ENCODE results near the gene TRPM5. TPM values are rescaled to one million over a fixed set of nuclear protein-coding genes. Genes with fewer than 3 reads are reported as not detected.

The TRPM5 gene
- total RNA-seq, 1 experiment from 2014 or later = not detected

- TF ChIP-seq CTCF (conservative IDR thresholded peaks at IDR 0.05; ENCODE audit: low read depth, low read length) (no peak), EZH2 (IDR thresholded peaks at IDR 0.05; ENCODE audit: borderline replicate concordance, low read depth, low read length, poor library complexity, severe bottlenecking) (no peak)
- H3K4me3 ChIP-seq (ENCODE audit: low read depth, low read length, poor library complexity, severe bottlenecking) = no peak overlapping the region
- DNase-seq (ENCODE audit: low spot score) = no peak
- ChIA-PET POLR2A (ENCODE audit: low non-redundant PET) (no interaction called here), CTCF (no interaction called here)
- H3K27ac ChIP-seq (ENCODE audit: low read depth, low read length, poor library complexity, severe bottlenecking) = no peak overlapping the region
- intact Hi-C loops (cut with micrococcal nuclease; ENCODE audit: unreplicated experiment) = no loop called here
- H3K9me3 ChIP-seq (ENCODE audit: low read depth, low read length, poor library complexity, severe bottlenecking) = no peaks in the 10 kb centered on the region
- H3K36me3 ChIP-seq (ENCODE audit: insufficient read depth, low read length, poor library complexity, severe bottlenecking) = no peaks in the 10 kb centered on the region
- H3K4me1 ChIP-seq (ENCODE audit: insufficient read depth, low read length, poor library complexity, severe bottlenecking) = no peaks in the 10 kb centered on the region
- no TSS peak for BruUV-seq (replicated peaks)
- H3K27me3 ChIP-seq (replicated peaks; ENCODE audit: insufficient read depth, low read depth, low read length, poor library complexity) = no peaks in the 10 kb centered on the region
Observed at GRCh38 chr11:2433106-2433925, 11.0 kb downstream of the TRPM5 start.

GRCh38 chr11:2432628-2433071, 11.7 kb downstream of the TRPM5 start:
- H3K27ac ChIP-seq (ENCODE audit: low read depth, low read length, poor library complexity, severe bottlenecking) = no peak overlapping the region
- BruUV-seq (replicated peaks) = no TSS peak
- no peak for TF ChIP-seq CTCF (conservative IDR thresholded peaks at IDR 0.05; ENCODE audit: low read depth, low read length)
- TF ChIP-seq EZH2 (IDR thresholded peaks at IDR 0.05; ENCODE audit: borderline replicate concordance, low read depth, low read length, poor library complexity, severe bottlenecking) = no peak
- ChIA-PET POLR2A (ENCODE audit: low non-redundant PET) (no interaction called here), CTCF (no interaction called here)
- DNase-seq (ENCODE audit: low spot score) = no peak
- intact Hi-C loops (cut with micrococcal nuclease; ENCODE audit: unreplicated experiment) = no loop called here
- no peaks in the 10 kb centered on the region for H3K4me1 ChIP-seq (ENCODE audit: insufficient read depth, low read length, poor library complexity, severe bottlenecking)
- H3K36me3 ChIP-seq (ENCODE audit: insufficient read depth, low read length, poor library complexity, severe bottlenecking) = no peaks in the 10 kb centered on the region
- H3K27me3 ChIP-seq (replicated peaks; ENCODE audit: insufficient read depth, low read depth, low read length, poor library complexity) = no peaks in the 10 kb centered on the region
- H3K4me3 ChIP-seq (ENCODE audit: low read depth, low read length, poor library complexity, severe bottlenecking) = no peak overlapping the region
- H3K9me3 ChIP-seq (ENCODE audit: low read depth, low read length, poor library complexity, severe bottlenecking) = no peaks in the 10 kb centered on the region

GRCh38 chr11:2432171-2432621, 12.1 kb downstream of the TRPM5 start:
- H3K27me3 ChIP-seq (replicated peaks; ENCODE audit: insufficient read depth, low read depth, low read length, poor library complexity) = no peaks in the 10 kb centered on the region
- no peak for DNase-seq (ENCODE audit: low spot score)
- CTCF ChIA-PET = no interaction called here
- no peaks in the 10 kb centered on the region for H3K9me3 ChIP-seq (ENCODE audit: low read depth, low read length, poor library complexity, severe bottlenecking)
- TF ChIP-seq EZH2 (IDR thresholded peaks at IDR 0.05; ENCODE audit: borderline replicate concordance, low read depth, low read length, poor library complexity, severe bottlenecking) = no peak
- TF ChIP-seq CTCF (conservative IDR thresholded peaks at IDR 0.05; ENCODE audit: low read depth, low read length) = no peak
- BruUV-seq (replicated peaks) = no TSS peak
- no peak overlapping the region for H3K27ac ChIP-seq (ENCODE audit: low read depth, low read length, poor library complexity, severe bottlenecking)
- POLR2A ChIA-PET (ENCODE audit: low non-redundant PET) = no interaction called here
- intact Hi-C loops (cut with micrococcal nuclease; ENCODE audit: unreplicated experiment) = no loop called here
- H3K4me1 ChIP-seq (ENCODE audit: insufficient read depth, low read length, poor library complexity, severe bottlenecking) = no peaks in the 10 kb centered on the region
- no peak overlapping the region for H3K4me3 ChIP-seq (ENCODE audit: low read depth, low read length, poor library complexity, severe bottlenecking)
- H3K36me3 ChIP-seq (ENCODE audit: insufficient read depth, low read length, poor library complexity, severe bottlenecking) = no peaks in the 10 kb centered on the region
